ENCODE measurements around the gene ASCC2. TPM values are rescaled to one million over a fixed set of nuclear protein-coding genes. Genes with fewer than 3 reads are reported as not detected.

The ASCC2 gene
- total and polyA plus RNA-seq, 2 of the 4 experiments (the other 2 are of a cell fraction) = 40.0 to 62.2 TPM

- TF ChIP-seq MAZ (IDR thresholded peaks at IDR 0.05; ENCODE audit: borderline replicate concordance, low read depth, low read length) (no peak), RFX5 (IDR thresholded peaks at IDR 0.05; ENCODE audit: low read depth, low read length) (no peak)
Observed at GRCh38 chr22:29769723-29770321, 68.3 kb downstream of the ASCC2 start (continued).

- Histone ChIP-seq H3K14ac (replicated peaks; ENCODE audit: low read depth, low read length) (peak overlapping the region; percentile 100), H3K4me1 (ENCODE audit: control insufficient read depth, insufficient read depth, low read length) (peaks cover 8% of the 10 kb centered on the region; the same call in 1 of the 2 replicates), H3K4me3 (ENCODE audit: insufficient read depth, low read depth, low read length) (peak overlapping the region; percentile 82), H2AK5ac (ENCODE audit: low read depth, low read length) (0 out of 2 replicates have a peak overlapping the region, but pooled peaks have one; percentile 6), H3K18ac (ENCODE audit: low read depth, low read length) (no peak overlapping the region), H2AFZ (replicated peaks; ENCODE audit: low read length, poor library complexity) (no peak overlapping the region), H3K4ac (ENCODE audit: low read depth, low read length) (peak overlapping the region; percentile 99), H2BK15ac (ENCODE audit: low read depth, low read length) (no peak overlapping the region), H3K36me3 (ENCODE audit: control insufficient read depth, insufficient read depth, low read length) (peaks cover 12% of the 10 kb centered on the region), H3K9ac (ENCODE audit: low read depth, low read length) (peak overlapping the region; percentile 96), H3K9me3 (ENCODE audit: control insufficient read depth, insufficient read depth, low read length) (no peaks in the 10 kb centered on the region), H3K4me2 (ENCODE audit: low read depth, low read length) (peak overlapping the region; percentile 89), H4K20me1 (ENCODE audit: insufficient read depth, low read length) (peaks cover 5% of the 10 kb centered on the region), H3K27me3 (ENCODE audit: control insufficient read depth, insufficient read depth, low read length) (no peaks in the 10 kb centered on the region), H3K56ac (ENCODE audit: extremely low read depth, insufficient read depth, low read length) (peak overlapping the region; percentile 82; the same call in 1 of the 2 replicates), H4K91ac (ENCODE audit: insufficient read depth, low read depth, low read length) (peak overlapping the region; percentile 99; the same call in 1 of the 2 replicates), H3K23ac (ENCODE audit: low read depth, low read length) (peak overlapping the region; percentile 100), H2AK9ac (replicated peaks; ENCODE audit: low read depth, low read length, poor library complexity) (peak overlapping the region; percentile 98), H3K9me1 (ENCODE audit: insufficient read depth, low read length) (peaks cover 9% of the 10 kb centered on the region), H4K8ac (ENCODE audit: low read depth in 2 of 2, low read length in 2 of 2) (peak overlapping the region; percentile 89 to 99; a peak in 3 of 4 replicates), H2BK5ac (ENCODE audit: low read depth, low read length, poor library complexity, severe bottlenecking) (peak overlapping the region; percentile 98), H2BK120ac (ENCODE audit: low read depth, low read length) (no peak overlapping the region), H3K79me1 (ENCODE audit: low read depth in 1 of 2, low read length in 2 of 2) (peaks cover 22 to 72% of the 10 kb centered on the region in 2 experiments), H2BK20ac (ENCODE audit: low read depth, low read length) (no peak overlapping the region), H4K5ac (ENCODE audit: low read depth, low read length) (peak overlapping the region; percentile 17; the same call in 1 of the 2 replicates), H3K27ac (ENCODE audit: insufficient read depth, low read length) (peak overlapping the region; percentile 94; the same call in 1 of the 2 replicates)
- ATAC-seq (ENCODE audit: low read depth) = no peak
- ChIA-PET CTCF (no interaction called here), POLR2A (ENCODE audit: unreplicated experiment) (no interaction called here)
- BruUV-seq (replicated peaks) = TSS peak; percentile 77
- in situ Hi-C loops (cut with MboI; ENCODE audit: low sequenced_read_pairs) (no loop called here), dilution Hi-C loops (cut with HindIII; ENCODE audit: low sequenced_read_pairs, unreplicated experiment) (no loop called here), intact Hi-C loops (cut with micrococcal nuclease) (no loop called here)
- WGBS, 2 experiments (ENCODE audit: extremely low coverage in 2 of 2, insufficient read length in 1 of 2) = 83% methylated on average over 1 of the region's 6 CpGs; no CpG with 5 or more reads in 1 of the 2 experiments
- DNase-seq = no peak
- TF ChIP-seq MXI1 (IDR thresholded peaks at IDR 0.05; ENCODE audit: borderline replicate concordance, low read depth, low read length) = no peak
- no peak for TF ChIP-seq CHD1 (IDR thresholded peaks at IDR 0.05; ENCODE audit: low read depth, low read length)
- no peak for TF ChIP-seq BHLHE40 (IDR thresholded peaks at IDR 0.05; ENCODE audit: low read depth, low read length)
- TF ChIP-seq RCOR1 (IDR thresholded peaks at IDR 0.05; ENCODE audit: insufficient replicate concordance, low read length) = no peak
- TF ChIP-seq ELK1 (IDR thresholded peaks at IDR 0.05; ENCODE audit: borderline replicate concordance, low read depth, low read length) = no peak
- no peak for TF ChIP-seq MAZ (IDR thresholded peaks at IDR 0.05; ENCODE audit: borderline replicate concordance, low read depth, low read length)
- TF ChIP-seq CTCF (conservative IDR thresholded peaks at IDR 0.05; ENCODE audit: low read depth, low read length) = no peak
- TF ChIP-seq RAD21 (IDR thresholded peaks at IDR 0.05; ENCODE audit: low read length) = no peak
- no peak for TF ChIP-seq MAFK (IDR thresholded peaks at IDR 0.05; ENCODE audit: low read depth, low read length)
- no peak for TF ChIP-seq SMC3 (IDR thresholded peaks at IDR 0.05; ENCODE audit: low read depth, low read length)
- TF ChIP-seq POLR2A (IDR thresholded peaks at IDR 0.05; ENCODE audit: low read depth, low read length) = no peak; the same call in 1 of the 2 replicates
- TF ChIP-seq RFX5 (IDR thresholded peaks at IDR 0.05; ENCODE audit: low read depth, low read length) = no peak
- no peak for TF ChIP-seq CEBPB (IDR thresholded peaks at IDR 0.05; ENCODE audit: low read depth, low read length)
Observed at GRCh38 chr22:29768052-29768693, 69.9 kb downstream of the ASCC2 start.

Data from IMR-90 (cell line).